Gastroesophageal sphincter (tissue), 4 donors: ENCODE measurements around the gene LRRFIP1. TPM values are rescaled to one million over a fixed set of nuclear protein-coding genes. Genes with fewer than 3 reads are reported as not detected.

Experiments
- ATAC-seq: fragments of 150-250 bp; one replicate; pipeline ENCODE4 v1.9.1; 2016; ENCODE audit warnings: mild to moderate bottlenecking, moderate library complexity
- H3K27ac ChIP-seq, 4 donors: fragments of 200-600 bp; sonication (generic) in 3 of 4; 1 replicate in 3 of 4; 2 replicates in 1 of 4; pipeline ENCODE4 v1.5.1; 2016 to 2019
- H3K27me3 ChIP-seq: fragments of 200-600 bp; sonication (generic); one replicate; pipeline ENCODE4 v1.5.1; 2019
- H3K36me3 ChIP-seq, 2 donors: fragments of 200-600 bp; sonication (generic); one replicate each; pipeline ENCODE4 v1.5.1; 2019; ENCODE audit warnings: control low read depth in 1 of 2
- H3K4me1 ChIP-seq, 3 donors: fragments of 200-600 bp; sonication (generic); 1 replicate in 2 of 3; 2 replicates in 1 of 3; pipeline ENCODE4 v1.5.1; 2016 to 2019; ENCODE audit warnings: control low read depth in 2 of 3
- H3K4me3 ChIP-seq, 2 donors: fragments of 200-600 bp; sonication (generic); one replicate each; pipeline ENCODE4 v1.5.1; 2019; ENCODE audit warnings: mild to moderate bottlenecking in 1 of 2, moderate library complexity in 1 of 2
- H3K9me3 ChIP-seq, 3 donors: fragments of 200-600 bp; sonication (generic); one replicate each; pipeline ENCODE4 v1.5.1; 2017 to 2019; ENCODE audit warnings: control low read depth in 2 of 3
- EP300 ChIP-seq: sonication (generic); formaldehyde crosslinking; IDR thresholded peaks from one replicate; pipeline ENCODE4 v1.6.1; 2017; ENCODE audit warnings: antibody characterized with exemption, mild to moderate bottlenecking
- POLR2A ChIP-seq, 2 donors: fragments of 450-650 bp; IDR thresholded peaks; one replicate each; pipeline ENCODE4 v1.6.1; 2017; ENCODE audit warnings: antibody characterized with exemption in 2 of 2, mild to moderate bottlenecking in 2 of 2, moderate library complexity in 1 of 2
- POLR2AphosphoS5 ChIP-seq: sonication (generic); formaldehyde crosslinking; IDR thresholded peaks from one replicate; pipeline ENCODE4 v1.6.1; 2017; ENCODE audit warnings: antibody characterized with exemption
- WGBS, 2 donors: methylation state at CpG; one replicate each; pipeline ENCODE4 v1.1.5; 2018; ENCODE audit warnings: low coverage in 1 of 2; 5-methylcytosine and 5-hydroxymethylcytosine counted together
- total RNA-seq, 4 donors: library from RNA; depleted of rRNA; stranded (reverse); fragments of >200 nt; gene quantifications; one replicate each; pipeline ENCODE4 v1.1.0, GENCODE V29; 2016
- TF ChIP-seq, protein P1 (sequence below), 4 experiments: fragments of 200-600 bp in 2 of 4; fragments of 450-650 bp in 2 of 4; sonication (generic) in 1 of 4; IDR thresholded peaks; one replicate each; pipeline ENCODE4 v1.5.1; 2017 to 2019; ENCODE audit warnings: antibody characterized with exemption in 4 of 4, mild to moderate bottlenecking in 2 of 4, moderate library complexity in 2 of 4

LRRFIP1 gene
- total RNA-seq, 4 donors from 2014 or later = 164 to 225 (median 179) TPM

DNA sequence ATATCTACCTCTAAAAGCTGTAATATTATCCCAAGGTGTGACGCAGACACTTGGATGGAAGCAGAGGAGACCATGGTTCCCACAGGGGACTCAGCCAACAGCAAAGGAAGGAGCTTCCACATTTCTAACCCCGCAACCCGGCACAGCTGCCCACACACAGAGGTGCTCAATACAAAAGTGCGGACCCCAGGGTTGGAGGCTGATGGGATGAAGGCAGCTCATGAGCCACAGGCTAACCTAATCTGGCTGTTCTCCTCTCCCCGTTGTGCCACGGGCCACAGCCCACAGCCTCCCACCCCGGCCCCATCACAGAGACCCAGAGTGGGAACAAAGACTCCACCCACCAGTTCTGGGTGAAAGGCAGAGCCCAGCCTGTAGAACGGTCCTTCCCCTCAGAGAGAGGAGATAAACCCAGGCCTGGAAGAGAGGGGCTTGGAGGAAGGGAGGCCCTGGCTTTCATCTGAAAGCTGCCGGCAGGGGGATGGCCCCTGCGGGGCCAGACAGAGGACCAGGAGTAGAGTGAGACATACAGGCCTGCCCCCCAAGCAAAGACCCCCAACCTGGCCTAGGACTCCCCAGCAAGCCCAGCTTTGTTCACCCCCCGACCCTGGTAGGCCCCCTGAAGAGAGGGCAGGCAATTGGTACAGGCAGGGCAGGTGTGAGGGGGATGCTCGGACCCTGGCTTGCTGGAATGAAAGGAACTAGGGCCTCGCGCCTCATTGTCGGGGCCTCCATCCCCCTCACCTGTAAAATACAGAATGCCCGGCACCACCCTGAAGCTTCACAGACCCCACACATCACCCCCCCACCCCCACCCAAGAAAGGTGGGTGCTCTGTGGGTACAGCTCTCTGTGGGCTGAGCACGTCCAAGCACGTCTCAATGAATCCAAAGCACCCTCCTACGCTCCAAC lies 43.7 kb upstream of the LRRFIP1 start:
- Histone ChIP-seq H3K27ac (no peak overlapping the region), H3K4me1 (peaks cover 0 to 24% (median 8%) of the 10 kb centered on the region in 3 donors), H3K36me3 (no peaks in the 10 kb centered on the region), H3K9me3 (no peaks in the 10 kb centered on the region), H3K4me3 (no peak overlapping the region), H3K27me3 (no peaks in the 10 kb centered on the region)
- no peak for ATAC-seq
- 94 to 100% methylated on average over 2 to 6 of the region's 19 CpGs for WGBS, 2 donors
- TF ChIP-seq, protein P1, sequence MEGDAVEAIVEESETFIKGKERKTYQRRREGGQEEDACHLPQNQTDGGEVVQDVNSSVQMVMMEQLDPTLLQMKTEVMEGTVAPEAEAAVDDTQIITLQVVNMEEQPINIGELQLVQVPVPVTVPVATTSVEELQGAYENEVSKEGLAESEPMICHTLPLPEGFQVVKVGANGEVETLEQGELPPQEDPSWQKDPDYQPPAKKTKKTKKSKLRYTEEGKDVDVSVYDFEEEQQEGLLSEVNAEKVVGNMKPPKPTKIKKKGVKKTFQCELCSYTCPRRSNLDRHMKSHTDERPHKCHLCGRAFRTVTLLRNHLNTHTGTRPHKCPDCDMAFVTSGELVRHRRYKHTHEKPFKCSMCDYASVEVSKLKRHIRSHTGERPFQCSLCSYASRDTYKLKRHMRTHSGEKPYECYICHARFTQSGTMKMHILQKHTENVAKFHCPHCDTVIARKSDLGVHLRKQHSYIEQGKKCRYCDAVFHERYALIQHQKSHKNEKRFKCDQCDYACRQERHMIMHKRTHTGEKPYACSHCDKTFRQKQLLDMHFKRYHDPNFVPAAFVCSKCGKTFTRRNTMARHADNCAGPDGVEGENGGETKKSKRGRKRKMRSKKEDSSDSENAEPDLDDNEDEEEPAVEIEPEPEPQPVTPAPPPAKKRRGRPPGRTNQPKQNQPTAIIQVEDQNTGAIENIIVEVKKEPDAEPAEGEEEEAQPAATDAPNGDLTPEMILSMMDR (IDR thresholded peaks at IDR 0.05) = no peak
- no peak for TF ChIP-seq POLR2A (IDR thresholded peaks at IDR 0.05)
- TF ChIP-seq EP300 = no peak
- TF ChIP-seq POLR2AphosphoS5 = no peak

DNA sequence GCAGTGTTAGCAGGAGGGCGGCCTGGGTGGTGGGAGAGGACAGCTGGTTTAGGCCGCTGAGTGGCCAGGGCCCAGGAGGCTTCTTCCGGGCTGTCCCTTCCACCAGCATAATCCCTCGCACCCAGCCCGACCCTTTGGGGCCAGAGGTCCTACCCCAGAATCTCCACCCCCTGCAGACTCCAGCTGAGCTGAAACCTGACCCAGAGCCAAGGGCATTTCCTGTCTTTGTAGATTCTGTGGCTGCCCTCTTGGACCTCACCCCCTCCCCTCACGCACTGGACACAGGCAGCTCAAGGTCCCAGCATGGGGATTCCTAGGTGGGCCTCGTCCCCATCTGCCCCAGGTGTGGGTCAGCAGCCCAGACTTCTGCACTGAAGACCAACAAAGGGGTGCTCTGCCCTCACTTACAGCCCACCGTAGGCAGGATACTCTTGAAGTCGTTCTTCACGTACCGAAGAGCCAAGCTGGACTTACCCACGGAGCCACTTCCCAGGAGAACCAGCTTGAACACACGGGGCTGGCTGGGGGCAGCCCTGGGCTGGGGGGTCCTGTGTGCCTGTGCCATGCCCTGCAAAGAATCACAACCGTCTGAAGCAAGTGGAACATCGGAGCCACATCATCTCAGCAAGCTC lies 41.7 kb upstream of the LRRFIP1 start:
- WGBS, 2 donors = 89 to 90% methylated on average over 2 to 3 of the region's 15 CpGs
- H3K4me3 ChIP-seq = no peak overlapping the region
- no peak overlapping the region for H3K27ac ChIP-seq
- H3K4me1 ChIP-seq = peaks cover 0 to 34% (median 12%) of the 10 kb centered on the region in 3 donors
- H3K27me3 ChIP-seq = no peaks in the 10 kb centered on the region
- no peak for ATAC-seq
- TF ChIP-seq EP300 = no peak
- TF ChIP-seq POLR2AphosphoS5 = no peak
- TF ChIP-seq, protein P1 (IDR thresholded peaks at IDR 0.05) = no peak
- no peak for TF ChIP-seq POLR2A (IDR thresholded peaks at IDR 0.05)
- H3K36me3 ChIP-seq = no peaks in the 10 kb centered on the region
- H3K9me3 ChIP-seq = no peaks in the 10 kb centered on the region

DNA sequence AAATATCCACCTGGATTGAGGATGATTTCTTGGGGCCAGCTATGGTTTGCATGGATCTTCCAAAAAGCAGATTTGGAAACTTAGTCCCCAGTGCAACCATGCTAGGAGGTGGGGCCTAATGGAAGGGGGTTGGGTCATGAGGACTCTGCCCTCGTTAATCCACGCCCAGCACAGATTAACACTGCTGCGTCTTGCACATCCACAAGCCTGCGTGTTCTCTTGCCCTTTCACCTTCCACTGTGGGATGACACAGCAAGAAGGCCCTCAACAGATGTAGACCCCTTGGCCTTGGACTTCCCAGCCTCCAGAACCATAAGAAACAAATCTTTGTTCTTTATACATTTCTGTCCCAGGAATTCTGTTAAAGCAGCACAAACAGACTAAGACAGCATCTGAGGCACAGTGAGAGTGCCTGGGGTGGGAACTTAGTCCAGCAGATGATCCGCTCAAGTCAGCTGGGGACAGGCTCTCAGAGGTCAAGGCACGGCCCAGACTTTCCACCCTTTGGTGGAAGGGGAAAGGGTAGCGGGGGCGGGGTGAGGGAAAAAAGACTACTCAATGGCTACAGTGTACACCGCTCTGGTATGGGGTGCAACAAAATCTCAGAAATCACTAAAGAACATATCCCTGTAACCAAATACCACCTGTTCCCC lies 39.2 kb upstream of the LRRFIP1 start:
- H3K9me3 ChIP-seq = no peaks in the 10 kb centered on the region
- WGBS, 2 donors = 91 to 96% methylated on average over 4 to 7 of the region's 9 CpGs
- ATAC-seq = no peak

DNA sequence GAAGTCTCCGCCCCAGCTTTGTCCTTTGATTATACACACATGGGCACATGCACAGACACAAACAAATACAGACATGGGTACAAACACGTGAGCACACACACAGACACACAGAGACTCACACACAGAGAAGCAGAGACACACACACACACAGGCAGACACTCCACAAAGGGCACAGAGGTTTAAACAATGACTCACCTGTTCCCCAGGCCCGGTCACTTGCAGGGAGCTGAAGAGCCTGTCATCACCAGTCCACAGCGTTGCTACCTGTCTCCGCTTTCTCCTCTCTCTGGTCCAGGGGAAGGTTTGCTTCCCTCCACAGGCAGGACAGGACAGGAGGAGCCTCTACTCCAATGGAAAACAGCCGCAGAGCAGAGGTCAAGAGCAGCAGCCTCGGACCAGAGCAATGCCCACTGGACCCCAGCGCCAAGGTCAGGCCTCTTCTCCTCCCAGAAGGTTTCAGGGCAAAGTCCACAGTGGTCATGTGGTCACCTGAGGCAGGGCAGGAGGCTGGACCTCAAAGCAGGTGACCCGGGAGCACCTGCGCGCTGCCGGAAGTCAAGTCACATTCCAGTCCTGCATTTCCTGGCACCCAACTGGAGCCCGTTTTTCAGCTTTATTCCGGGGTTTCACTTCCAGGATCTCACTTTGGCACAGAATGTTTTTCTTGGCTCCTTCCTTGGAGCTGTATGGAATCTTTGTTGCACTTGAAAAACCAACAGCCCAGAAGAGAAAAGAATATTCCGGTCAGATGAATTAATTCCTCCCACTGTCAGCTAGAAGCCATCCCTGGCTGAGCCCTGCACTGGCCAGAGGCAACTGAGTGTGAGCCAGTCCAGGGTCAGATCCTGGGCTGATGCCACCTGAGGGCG lies 36.9 kb upstream of the LRRFIP1 start, which contains the start of gene RAB17:
RAB17 (minus strand) TSS at position 463 of the 869 bp plus-strand sequence. CDS start 4,580 bp downstream, outside the sequence.
- 43 to 54% methylated on average over 4 to 5 of the region's 16 CpGs for WGBS, 2 donors
- Histone ChIP-seq H3K36me3 (no peaks in the 10 kb centered on the region), H3K9me3 (no peaks in the 10 kb centered on the region), H3K27me3 (no peaks in the 10 kb centered on the region), H3K27ac (peak within 1 kb of the TSS in 3 of 4 donors; percentile 57 to 75 (median 68)), H3K4me3 (no peak within 1 kb of the TSS), H3K4me1 (peaks cover 0 to 48% (median 24%) of the 10 kb centered on the region in 3 donors)
- TF ChIP-seq POLR2AphosphoS5 = peak; percentile 26
- TF ChIP-seq, protein P1 (IDR thresholded peaks at IDR 0.05) = no peak
- no peak for ATAC-seq

More for the DNA sequence above, 39.2 kb upstream of the LRRFIP1 start:
- no peaks in the 10 kb centered on the region for H3K36me3 ChIP-seq
- H3K4me1 ChIP-seq = peaks cover 0 to 26% (median 10%) of the 10 kb centered on the region in 3 donors
- TF ChIP-seq EP300 (no peak), POLR2AphosphoS5 (no peak), POLR2A (IDR thresholded peaks at IDR 0.05) (no peak)
- TF ChIP-seq, protein P1 (IDR thresholded peaks at IDR 0.05) = no peak
- no peak overlapping the region for H3K27ac ChIP-seq
- no peaks in the 10 kb centered on the region for H3K27me3 ChIP-seq
- H3K4me3 ChIP-seq = no peak overlapping the region
